Measurements from ENCODE around the gene OSBPL5.

DNA sequence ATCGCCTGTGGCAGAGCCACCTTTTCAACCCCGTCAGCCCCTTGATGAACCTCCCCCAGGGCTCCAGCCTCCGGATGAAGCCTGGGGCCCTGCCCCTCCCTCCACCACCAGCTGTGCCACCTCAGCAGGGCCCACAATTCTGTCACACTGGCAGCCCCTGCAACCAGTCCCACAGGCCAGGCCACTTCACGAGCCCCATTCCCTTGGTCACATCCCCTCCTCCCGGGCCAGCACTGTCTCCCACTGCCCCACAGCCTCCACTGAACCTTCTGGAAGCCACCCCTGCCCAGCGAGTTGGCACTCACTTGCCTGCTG is 19.9 kb downstream of the OSBPL5 start:
- TF ChIP-seq ZNF274 (IDR thresholded peaks at IDR 0.05; ENCODE audit: low read depth, low read length) (no peak), YY1 (IDR thresholded peaks at IDR 0.05; ENCODE audit: insufficient read depth, insufficient read length) (no peak)
